WI38 (cell line): ENCODE measurements around the gene ZFP1.

Experiments
- H3K4me3 ChIP-seq: 2 replicates; pipeline ENCODE4 v1.5.1; 2011; ENCODE audit warnings: low read depth, mild to moderate bottlenecking, control low read depth, low read length
- TF ChIP-seq, protein P1 (sequence below): IDR thresholded peaks from 2 replicates; pipeline ENCODE4 v1.5.1; 2012; ENCODE audit warnings: low read depth, mild to moderate bottlenecking, control low read depth, low read length

Gene ZFP1

GRCh38 chr16:75216576-75216975, 68.3 kb downstream of the ZFP1 start:
- TF ChIP-seq, protein P1, sequence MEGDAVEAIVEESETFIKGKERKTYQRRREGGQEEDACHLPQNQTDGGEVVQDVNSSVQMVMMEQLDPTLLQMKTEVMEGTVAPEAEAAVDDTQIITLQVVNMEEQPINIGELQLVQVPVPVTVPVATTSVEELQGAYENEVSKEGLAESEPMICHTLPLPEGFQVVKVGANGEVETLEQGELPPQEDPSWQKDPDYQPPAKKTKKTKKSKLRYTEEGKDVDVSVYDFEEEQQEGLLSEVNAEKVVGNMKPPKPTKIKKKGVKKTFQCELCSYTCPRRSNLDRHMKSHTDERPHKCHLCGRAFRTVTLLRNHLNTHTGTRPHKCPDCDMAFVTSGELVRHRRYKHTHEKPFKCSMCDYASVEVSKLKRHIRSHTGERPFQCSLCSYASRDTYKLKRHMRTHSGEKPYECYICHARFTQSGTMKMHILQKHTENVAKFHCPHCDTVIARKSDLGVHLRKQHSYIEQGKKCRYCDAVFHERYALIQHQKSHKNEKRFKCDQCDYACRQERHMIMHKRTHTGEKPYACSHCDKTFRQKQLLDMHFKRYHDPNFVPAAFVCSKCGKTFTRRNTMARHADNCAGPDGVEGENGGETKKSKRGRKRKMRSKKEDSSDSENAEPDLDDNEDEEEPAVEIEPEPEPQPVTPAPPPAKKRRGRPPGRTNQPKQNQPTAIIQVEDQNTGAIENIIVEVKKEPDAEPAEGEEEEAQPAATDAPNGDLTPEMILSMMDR = no peak
- no peak overlapping the region for H3K4me3 ChIP-seq

DNA sequence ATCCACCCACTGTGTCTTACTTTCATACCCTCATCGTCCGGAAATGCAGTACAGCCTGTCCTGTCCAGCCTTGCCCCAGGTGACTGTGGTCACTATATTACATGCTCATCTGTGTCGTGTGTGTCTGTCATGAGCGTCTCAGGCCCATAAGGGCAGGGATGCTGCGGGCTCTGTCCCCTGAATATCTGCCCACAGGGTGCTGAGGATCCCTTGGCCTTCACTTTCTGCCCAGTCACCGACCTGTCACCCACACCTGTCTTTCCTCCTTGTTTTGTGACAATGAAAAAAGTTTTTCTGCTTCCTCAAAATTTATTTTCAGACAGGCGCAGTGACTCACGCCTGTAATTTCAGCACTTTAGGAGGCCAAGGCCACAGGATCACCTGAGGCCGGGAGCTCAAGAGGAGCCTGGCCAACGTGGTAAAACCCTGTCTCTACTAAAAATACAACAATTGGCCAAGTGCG, 69.1 kb downstream of the ZFP1 start:
- H3K4me3 ChIP-seq = no peak overlapping the region
- TF ChIP-seq, protein P1 = no peak

- TF ChIP-seq, protein P1 = no peak
- no peak within 1 kb of the TSS for H3K4me3 ChIP-seq
Measured at GRCh38 chr16:75218256-75219076, 70.1 kb downstream of the ZFP1 start, which contains the start of gene CTRB1. Gene CTRB1 (plus strand): TSS chr16:75218988. CDS start chr16:75219008, 20 bp downstream.

GRCh38 chr16:75219088-75219487, 70.8 kb downstream of the ZFP1 start:
- H3K4me3 ChIP-seq = no peak overlapping the region
- TF ChIP-seq, protein P1 = no peak

GRCh38 chr16:75219838-75220237, 71.5 kb downstream of the ZFP1 start:
- no peak overlapping the region for H3K4me3 ChIP-seq
- TF ChIP-seq, protein P1 = no peak
